Transverse colon (tissue), 4 donors: Measurements from ENCODE around the gene ITPKB. TPM values are rescaled to one million over a fixed set of nuclear protein-coding genes. Genes with fewer than 3 reads are reported as not detected.

Experiments used
- DNase-seq: peaks from one replicate; pipeline ENCODE4 v3.0.0-alpha.2; 2019
- H3K27ac ChIP-seq, 4 donors: fragments of 200-600 bp; sonication (generic); 2 replicates each; pipeline ENCODE4 v1.5.1; 2016 to 2018; ENCODE audit warnings: inconsistent platforms in 4 of 4
- H3K27me3 ChIP-seq: fragments of 200-600 bp; sonication (generic); 2 replicates; pipeline ENCODE4 v1.5.1; 2017; ENCODE audit warnings: inconsistent platforms
- H3K36me3 ChIP-seq, 4 donors: fragments of 200-600 bp; sonication (generic); 2 replicates each; pipeline ENCODE4 v1.5.1; 2017 to 2019; ENCODE audit warnings: inconsistent platforms in 4 of 4
- H3K4me1 ChIP-seq, 4 donors: fragments of 200-600 bp; sonication (generic); 2 replicates each; pipeline ENCODE4 v1.5.1; 2017 to 2020; ENCODE audit warnings: inconsistent platforms in 4 of 4
- H3K4me3 ChIP-seq, 4 donors: fragments of 200-600 bp; sonication (generic); 1 replicate in 1 of 4; 2 replicates in 3 of 4; pipeline versions ENCODE4 v1.5.1 to v1.6.1; 2017 to 2019; ENCODE audit warnings: inconsistent platforms in 4 of 4
- H3K9me3 ChIP-seq, 2 donors: fragments of 200-600 bp; sonication (generic); 2 replicates each; pipeline ENCODE4 v1.5.1; 2017 to 2019; ENCODE audit warnings: inconsistent platforms in 2 of 2
- CTCF ChIP-seq, 5 experiments: fragments of 200-600 bp in 3 of 5; fragments of 450-650 bp in 2 of 5; sonication (generic) in 3 of 5; IDR thresholded peaks; 1 replicate in 2 of 5; 2 replicates in 3 of 5; pipeline ENCODE4 v1.5.1; 2016 to 2017; ENCODE audit warnings: antibody characterized with exemption in 5 of 5, inconsistent platforms in 3 of 5, mild to moderate bottlenecking in 2 of 5, moderate library complexity in 1 of 5
- EP300 ChIP-seq: sonication (generic); formaldehyde crosslinking; IDR thresholded peaks from one replicate; pipeline ENCODE4 v1.6.1; 2017; ENCODE audit warnings: antibody characterized with exemption, low read depth
- POLR2A ChIP-seq: fragments of 450-650 bp; IDR thresholded peaks from one replicate; pipeline ENCODE4 v1.6.1; 2016; ENCODE audit warnings: antibody characterized with exemption, mild to moderate bottlenecking, moderate library complexity
- POLR2AphosphoS5 ChIP-seq, 3 donors: sonication (generic); formaldehyde crosslinking; IDR thresholded peaks; one replicate each; pipeline ENCODE4 v1.6.1; 2016; ENCODE audit warnings: antibody characterized with exemption in 3 of 3
- WGBS, 2 donors: methylation state at CpG; one replicate each; pipeline ENCODE4 v1.1.5; 2018; ENCODE audit warnings: low coverage in 1 of 2; 5-methylcytosine and 5-hydroxymethylcytosine counted together
- in situ Hi-C, 4 donors: fragments of 200-750 bp; cut with MboI; loops; one replicate each; pipeline versions ENCODE4 v1.15.0 to v1.15.1; 2017; ENCODE audit warnings: low sequenced_read_pairs in 3 of 4, low pct_ligation_motif_present in 1 of 4, low pct_unique_long_range_greater_than_20kb in 1 of 4
- intact Hi-C: fragments of 100-400 bp; cut with DNase I; formaldehyde crosslinking; loops from one replicate; pipeline ENCODE4 v1.15.1; 2023; ENCODE audit warnings: low total_unique reads
- total RNA-seq, 4 donors: library from RNA; depleted of rRNA; stranded (reverse); fragments of >200 nt; gene quantifications; one replicate each; pipeline ENCODE4 v1.1.0, GENCODE V29; 2016

Gene ITPKB
- total RNA-seq, 4 donors from 2014 or later: 14.3 to 57.6 (median 23.7) TPM

GRCh38 chr1:226779561-226779960 lies 40.5 kb upstream of the ITPKB start:
- no peaks in the 10 kb centered on the region for H3K9me3 ChIP-seq
- TF ChIP-seq EP300 (no peak), CTCF (IDR thresholded peaks at IDR 0.05) (no peak), POLR2A (peak; percentile 39), POLR2AphosphoS5 (IDR thresholded peaks at IDR 0.05) (peak; percentile 39 to 58 (median 50))
- in situ Hi-C loops (no loop called here), intact Hi-C loops (no loop called here)
- H3K27ac ChIP-seq: peak overlapping the region; percentile 49 to 74 (median 66)
- peaks cover 7 to 30% (median 25%) of the 10 kb centered on the region in 4 donors for H3K4me1 ChIP-seq
- H3K27me3 ChIP-seq: no peaks in the 10 kb centered on the region
- peak; percentile 59 for DNase-seq
- WGBS, 2 donors: 45 to 63% methylated on average over 4 to 10 of the region's 10 CpGs
- H3K36me3 ChIP-seq: no peaks in the 10 kb centered on the region
- no peak overlapping the region for H3K4me3 ChIP-seq

GRCh38 chr1:226778657-226779058 lies 39.6 kb upstream of the ITPKB start:
- intact Hi-C loops (loop anchor here (1.0 kb wide), 1 partner anchor 29 kb away; no protein-coding TSS in a partner anchor), in situ Hi-C loops (no loop called here)
- Histone ChIP-seq H3K27me3 (no peaks in the 10 kb centered on the region), H3K4me1 (peaks cover 7 to 21% (median 18%) of the 10 kb centered on the region in 4 donors), H3K36me3 (no peaks in the 10 kb centered on the region), H3K4me3 (no peak overlapping the region), H3K9me3 (no peaks in the 10 kb centered on the region), H3K27ac (peak overlapping the region; percentile 49 to 74 (median 66))
- peak; percentile 8 for TF ChIP-seq EP300
- no peak for TF ChIP-seq CTCF (IDR thresholded peaks at IDR 0.05)
- TF ChIP-seq POLR2A: no peak
- TF ChIP-seq POLR2AphosphoS5 (IDR thresholded peaks at IDR 0.05): peak; percentile 25 to 60 (median 33)
- DNase-seq: peak; percentile 51
- 32 to 43% methylated on average over 1 to 5 of the region's 5 CpGs for WGBS, 2 donors

GRCh38 chr1:226776975-226777374 lies 37.9 kb upstream of the ITPKB start:
- DNase-seq: no peak
- TF ChIP-seq CTCF (IDR thresholded peaks at IDR 0.05): no peak
- no peak for TF ChIP-seq POLR2AphosphoS5 (IDR thresholded peaks at IDR 0.05)
- TF ChIP-seq EP300: no peak
- TF ChIP-seq POLR2A: no peak
- Histone ChIP-seq H3K4me1 (peaks cover 7 to 21% (median 18%) of the 10 kb centered on the region in 4 donors), H3K27me3 (no peaks in the 10 kb centered on the region), H3K36me3 (no peaks in the 10 kb centered on the region), H3K4me3 (no peak overlapping the region), H3K27ac (no peak overlapping the region), H3K9me3 (no peaks in the 10 kb centered on the region)
- WGBS, 2 donors: 98 to 100% methylated on average over 1 of the region's 1 CpG
- in situ Hi-C loops: no loop called here
- intact Hi-C loops: no loop called here

- TF ChIP-seq POLR2A (no peak), CTCF (IDR thresholded peaks at IDR 0.05) (no peak), EP300 (no peak)
- in situ Hi-C loops: no loop called here
- Histone ChIP-seq H3K36me3 (no peaks in the 10 kb centered on the region), H3K4me1 (peaks cover 7 to 21% (median 18%) of the 10 kb centered on the region in 4 donors), H3K4me3 (no peak overlapping the region), H3K27ac (no peak overlapping the region), H3K27me3 (no peaks in the 10 kb centered on the region), H3K9me3 (no peaks in the 10 kb centered on the region)
- no peak for DNase-seq
- intact Hi-C loops: no loop called here
- 85 to 88% methylated on average over 6 of the region's 6 CpGs for WGBS, 2 donors
These were observed 37.0 kb upstream of the ITPKB start for GRCh38 chr1:226776066-226776465.
